GM04503 (cell line): ENCODE measurements around the gene SMAD9.

Experiments
- DNase-seq: peaks from one replicate; pipeline ENCODE4 v3.0.0-alpha.2; 2012; ENCODE audit warnings: low read depth

Gene SMAD9

DNA sequence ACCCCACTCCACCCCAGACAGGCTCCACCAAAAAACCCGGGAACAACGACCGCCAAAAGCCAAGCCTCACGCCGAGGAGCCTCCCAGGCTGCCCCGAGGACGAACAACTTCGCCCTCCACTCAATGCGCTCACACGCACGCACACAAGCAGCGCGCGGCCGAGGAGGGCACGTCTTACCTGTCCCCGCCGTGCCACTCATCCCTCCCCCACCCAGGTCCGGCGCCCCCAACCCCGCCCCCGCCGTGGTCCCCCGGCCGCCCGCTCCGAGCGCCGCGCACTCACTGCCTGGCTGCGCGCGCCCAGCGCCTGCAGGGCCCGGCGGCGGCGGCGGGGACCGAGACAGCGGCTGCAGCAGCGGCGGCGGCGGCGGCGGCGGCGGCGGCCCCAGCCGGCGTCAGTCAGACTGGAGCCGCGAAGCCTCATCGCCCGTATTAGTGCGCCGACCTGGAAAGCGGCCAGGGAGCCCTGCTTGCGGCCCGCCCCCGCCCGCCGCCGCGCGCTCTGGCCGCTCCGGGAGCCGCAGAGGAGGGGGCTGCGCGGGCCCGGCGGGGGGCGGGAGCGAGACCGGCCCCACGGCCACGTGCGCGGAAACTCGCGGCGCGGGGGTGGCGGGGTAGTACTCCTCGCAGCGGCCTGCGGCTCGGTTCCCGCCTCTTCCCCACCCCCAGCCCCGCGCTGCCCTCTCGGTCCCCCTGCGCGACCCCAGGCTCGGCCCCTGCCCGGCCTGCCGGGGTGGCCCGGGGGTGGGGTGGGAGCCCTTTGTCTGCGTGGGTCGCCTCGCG, at the start of gene SMAD9:
Gene SMAD9 (minus strand): TSS at position 406 of the 783 bp plus-strand sequence. CDS start 40,549 bp downstream, outside the sequence.
- DNase-seq = no peak

DNA sequence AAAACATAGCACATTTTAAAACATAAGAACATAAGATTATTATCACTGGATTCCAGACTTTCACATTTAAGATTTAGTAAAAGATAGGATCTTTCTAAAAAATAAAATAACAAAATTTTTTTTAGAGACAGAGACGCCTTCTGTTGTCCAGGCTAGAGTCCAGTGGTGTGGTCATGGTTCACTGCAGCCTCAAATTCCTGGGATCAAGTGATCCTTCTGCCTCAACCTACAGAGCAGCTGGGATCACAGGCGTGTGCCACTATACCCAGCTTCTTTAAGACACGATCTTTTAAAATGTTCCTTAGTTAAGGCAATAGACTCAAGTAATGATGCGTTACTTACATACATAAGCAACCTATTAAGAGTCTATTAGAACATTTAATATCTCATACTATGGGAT, 46.4 kb upstream of the SMAD9 start:
- no peak for DNase-seq

DNA sequence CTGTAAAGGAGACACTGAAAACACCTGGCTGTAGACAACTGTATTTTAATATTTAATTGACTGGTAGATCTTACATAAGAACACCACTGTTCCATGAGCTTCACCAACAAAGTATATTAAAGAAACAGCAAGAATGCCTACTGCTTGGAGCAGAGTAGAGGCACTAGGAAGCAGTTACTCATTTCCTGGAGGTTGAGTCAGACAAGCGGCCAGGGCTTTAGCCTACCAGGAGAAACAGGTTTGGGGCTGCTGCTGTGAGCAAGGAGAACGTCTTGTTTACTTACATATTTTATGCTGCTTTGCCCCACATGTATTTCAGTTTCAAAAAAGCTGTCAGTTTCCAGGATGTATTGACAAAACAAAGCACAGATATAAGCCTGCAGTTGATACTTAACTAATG, 45.7 kb upstream of the SMAD9 start:
- peak; percentile 21 for DNase-seq

DNA sequence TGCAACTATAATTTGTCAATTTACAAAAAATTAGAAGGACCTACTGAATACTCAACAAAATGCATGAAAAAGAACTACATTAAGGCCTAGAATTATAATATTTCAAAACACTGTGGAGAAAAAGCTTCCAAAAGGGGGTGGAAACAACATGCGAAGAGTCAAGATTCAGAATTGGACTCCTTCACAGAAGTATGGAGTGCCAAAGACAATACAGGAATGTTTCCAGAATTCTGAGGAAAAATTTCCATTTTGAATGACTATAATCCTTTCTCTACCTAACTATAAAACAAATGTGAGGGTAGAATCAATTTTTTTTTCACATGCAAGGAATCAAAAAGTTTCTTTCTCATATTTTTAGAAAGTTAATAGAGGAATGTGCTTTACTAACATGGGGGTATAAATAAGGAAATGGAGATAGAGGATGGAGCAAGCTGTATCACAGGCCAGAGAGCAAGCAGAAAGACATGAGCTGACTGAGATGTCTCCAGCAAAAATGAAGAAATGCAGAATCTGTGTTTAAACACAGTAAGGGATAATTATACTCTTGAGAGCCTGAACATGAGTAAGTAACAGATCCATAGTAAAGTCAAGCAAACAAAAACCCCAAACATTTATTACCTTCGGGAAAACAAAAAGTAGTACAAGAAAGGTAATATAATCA, 39.5 kb upstream of the SMAD9 start:
- DNase-seq = no peak

- DNase-seq = no peak
Measured at GRCh38 chr13:36954542-36954941, 34.5 kb upstream of the SMAD9 start.

DNA sequence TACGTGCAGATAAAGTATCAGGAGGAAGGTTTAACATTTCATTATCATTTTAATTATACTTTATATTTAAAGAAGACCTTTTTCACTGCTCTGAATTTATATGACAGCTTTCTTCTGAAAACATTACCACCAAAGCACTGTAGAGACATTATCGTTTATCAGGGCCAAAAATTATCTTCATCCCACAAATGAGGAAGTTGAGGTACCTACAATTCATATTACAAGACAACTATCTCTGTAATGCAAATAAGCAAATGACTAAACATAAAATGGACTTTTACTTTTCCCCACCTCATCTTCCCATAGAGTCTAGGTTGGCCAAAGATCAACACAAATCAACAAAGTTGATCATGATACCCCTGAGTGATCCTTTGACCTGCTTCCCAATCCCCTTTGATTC, 30.9 kb upstream of the SMAD9 start:
- DNase-seq = no peak

DNA sequence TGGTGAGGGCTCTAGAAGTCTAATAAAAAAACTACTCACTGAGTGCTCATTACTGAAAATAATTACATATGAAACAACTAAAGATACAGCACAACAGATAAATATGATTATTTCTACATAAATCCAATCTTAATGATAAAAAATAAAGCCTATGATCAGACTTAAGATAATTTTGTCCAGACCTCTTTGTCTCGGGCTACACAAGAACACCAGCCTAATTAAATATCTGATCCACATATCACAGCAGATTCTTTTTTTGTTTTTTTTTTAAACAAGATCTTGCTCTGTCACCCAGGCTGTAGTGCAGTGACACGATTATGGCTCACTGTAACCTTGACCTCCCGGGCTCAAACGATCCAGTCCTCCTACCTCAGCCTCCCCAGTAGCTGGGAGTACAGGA, 30.3 kb upstream of the SMAD9 start:
- no peak for DNase-seq

GRCh38 chr13:36945078-36945477, 25.0 kb upstream of the SMAD9 start:
- no peak for DNase-seq

DNA sequence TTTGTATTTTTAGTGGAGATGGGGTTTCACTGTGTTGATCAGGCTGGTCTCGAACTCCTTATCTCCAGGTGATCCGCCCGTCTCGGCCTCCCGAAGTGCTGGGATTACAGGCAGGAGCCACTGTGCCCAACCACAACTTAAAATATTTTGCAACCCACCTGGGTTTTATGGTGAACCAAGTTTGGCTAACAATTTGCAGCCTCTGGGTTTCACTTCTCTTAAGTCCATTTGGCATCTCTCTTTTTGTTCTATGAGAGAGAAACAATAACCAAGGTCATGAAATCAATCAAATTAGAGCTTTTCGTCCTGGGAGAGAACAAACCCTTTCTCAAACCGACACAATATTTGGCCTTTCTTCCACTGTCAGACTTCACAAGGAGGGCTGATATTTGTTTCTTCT, 5.6 kb upstream of the SMAD9 start:
- no peak for DNase-seq

DNA sequence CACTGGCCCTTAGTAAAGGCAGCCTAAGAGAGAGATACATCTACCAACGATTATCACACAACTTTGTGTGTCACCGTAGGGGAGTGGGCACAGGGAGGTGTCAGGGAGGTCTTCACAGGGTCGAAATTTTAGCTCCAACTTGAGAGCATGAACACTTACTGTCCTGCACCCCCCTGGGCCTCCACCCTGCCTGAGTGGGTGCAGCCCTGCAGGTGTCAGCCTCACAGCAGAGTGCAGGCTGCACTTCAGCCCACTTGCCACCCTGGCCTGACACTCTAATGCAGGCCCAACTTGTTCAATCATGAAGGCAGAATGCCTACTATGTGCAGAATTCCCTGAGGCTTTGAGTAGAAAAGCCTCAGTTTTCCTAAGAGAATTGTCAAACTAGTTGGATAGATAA, 4.0 kb upstream of the SMAD9 start:
- no peak for DNase-seq

DNA sequence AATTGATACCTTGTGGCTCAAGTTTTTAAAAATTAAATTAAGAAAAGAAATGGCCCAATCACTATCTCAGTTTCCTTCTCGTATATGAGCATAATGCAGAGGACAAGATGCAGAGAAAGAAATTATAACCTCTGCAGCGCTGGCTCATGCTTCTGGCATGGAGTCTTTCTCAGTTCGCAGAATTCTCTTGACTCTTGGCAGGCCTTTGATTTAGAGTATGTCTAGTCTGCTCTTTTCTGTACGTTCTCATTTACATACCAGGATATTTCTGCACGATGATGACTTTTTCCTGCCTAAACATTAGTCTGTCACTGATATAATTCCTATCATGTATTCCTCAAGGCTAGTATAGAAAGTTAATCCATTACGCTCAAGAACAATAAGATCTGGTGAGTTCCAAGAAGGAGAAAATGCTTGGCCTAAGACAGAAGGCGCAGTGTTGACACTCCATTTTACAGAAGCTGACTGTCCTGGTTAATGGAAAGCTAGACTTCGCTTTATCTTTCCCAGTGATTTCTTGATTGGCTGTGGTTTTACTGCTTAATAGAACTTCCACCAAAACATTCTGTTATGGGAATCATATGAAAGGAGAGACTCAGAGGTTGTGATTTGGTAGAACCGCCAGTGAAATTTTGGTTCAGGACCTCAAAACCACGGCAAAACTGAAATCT, 1.7 kb upstream of the SMAD9 start:
- no peak for DNase-seq

DNA sequence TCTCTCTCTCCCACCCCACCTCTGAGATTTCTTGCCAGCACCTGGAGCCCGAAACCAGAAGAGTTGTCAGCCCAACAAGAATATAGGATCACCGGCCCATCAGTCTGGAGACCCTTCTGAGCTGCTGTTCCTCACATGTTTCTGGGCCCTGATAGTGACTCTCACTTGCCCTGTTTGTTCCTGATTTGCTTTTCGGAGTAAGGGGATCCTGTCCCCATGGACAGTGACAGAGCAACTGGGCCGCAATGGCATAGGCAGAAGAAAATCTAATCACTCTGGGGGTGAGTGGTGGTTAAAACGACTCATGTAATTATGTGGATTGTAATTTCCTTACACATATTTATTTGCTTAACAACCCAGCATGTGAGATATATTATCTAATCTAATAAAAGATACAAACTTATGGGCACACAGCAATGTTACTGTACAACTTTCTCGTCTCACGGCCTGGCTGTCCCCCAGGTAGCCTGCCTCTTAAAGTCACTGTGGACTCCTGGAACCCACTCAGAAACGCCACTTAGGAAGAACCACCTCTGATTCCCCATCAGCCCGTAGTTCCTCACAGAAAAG, 663 bp upstream of the SMAD9 start:
- DNase-seq = no peak

- DNase-seq = no peak
Measured at GRCh38 chr13:36919171-36919832, 736 bp downstream of the SMAD9 start.

DNA sequence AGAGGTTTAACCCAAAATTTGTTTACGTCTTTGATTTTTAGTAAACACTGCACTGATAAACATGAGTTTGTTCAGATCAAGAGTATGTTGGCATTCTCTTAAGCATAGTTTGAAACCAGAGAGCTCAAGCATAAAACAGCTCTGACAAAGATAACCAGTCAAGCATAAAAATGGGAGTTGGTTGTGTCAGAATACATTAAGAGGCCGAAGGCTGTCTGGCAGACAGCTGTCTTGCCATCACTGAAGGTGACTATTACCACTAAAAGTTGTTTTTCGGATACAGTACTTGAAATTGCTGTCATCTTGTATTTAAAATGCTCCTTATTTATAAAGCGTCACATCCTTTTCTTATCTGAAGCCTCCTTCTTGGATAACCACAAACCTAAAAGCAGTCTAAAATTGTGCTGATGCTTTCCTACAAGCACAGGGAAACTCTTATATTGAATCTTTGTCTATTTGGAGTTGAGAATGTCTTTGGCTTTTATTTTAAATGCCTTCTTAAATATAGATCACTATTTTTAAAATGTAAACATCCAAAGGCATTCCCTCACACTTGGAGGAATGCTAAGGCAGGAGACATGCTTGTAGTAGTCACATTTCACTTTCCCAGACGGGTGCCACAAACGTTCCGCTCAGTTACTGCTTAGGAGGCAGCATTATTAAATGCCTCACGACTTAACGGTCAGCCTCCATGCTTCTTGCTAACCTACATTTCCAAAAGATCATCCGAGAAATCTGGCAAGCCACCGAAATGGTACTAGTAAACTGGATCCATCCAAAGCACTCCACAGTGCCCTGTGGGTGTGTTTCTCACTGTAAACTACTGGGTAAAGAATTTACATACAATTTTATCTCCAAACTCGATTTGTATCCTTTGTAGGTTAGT, 1.5 kb downstream of the SMAD9 start:
- no peak for DNase-seq

DNA sequence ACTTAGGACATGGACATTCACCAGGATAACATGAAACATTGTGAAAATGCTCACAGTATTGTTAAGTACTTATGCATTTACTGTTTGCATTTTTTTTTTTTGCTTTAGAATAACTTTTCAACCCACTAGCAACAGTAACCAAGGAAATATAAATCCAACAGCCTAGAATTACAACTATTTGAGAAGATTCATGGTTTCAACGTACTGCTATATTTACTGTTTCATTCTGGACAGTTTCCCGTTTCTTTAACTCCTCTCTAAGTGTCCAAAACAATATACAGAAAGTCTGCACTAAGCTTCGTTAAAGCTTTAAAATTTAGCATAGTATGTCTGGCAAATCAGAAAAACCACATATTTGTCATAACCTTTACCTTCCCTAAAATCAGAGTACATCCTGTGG, 2.7 kb downstream of the SMAD9 start:
- DNase-seq = no peak

- DNase-seq = no peak
Measured at GRCh38 chr13:36915896-36916640, 4.0 kb downstream of the SMAD9 start.

- DNase-seq = no peak
Measured at GRCh38 chr13:36915106-36915505, 4.9 kb downstream of the SMAD9 start.

DNA sequence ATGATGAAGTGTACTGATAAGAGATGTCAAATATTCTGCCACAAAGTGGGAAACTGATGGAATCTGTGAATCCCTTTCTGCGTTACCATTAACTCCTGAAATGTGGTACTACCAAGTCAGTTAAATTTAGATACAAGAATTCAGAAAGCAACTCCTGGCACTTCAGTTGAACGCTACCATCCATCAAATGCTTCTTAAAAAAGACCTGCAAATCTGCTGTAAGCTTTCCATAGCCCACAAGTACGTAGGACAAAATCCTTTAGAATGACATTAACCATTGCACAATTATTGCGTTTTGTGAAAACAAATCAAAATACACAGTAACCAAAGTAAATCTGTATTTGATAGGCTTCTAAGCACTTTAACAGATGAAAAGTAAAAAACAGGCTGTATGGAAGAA, 5.4 kb downstream of the SMAD9 start:
- DNase-seq = no peak

GRCh38 chr13:36913463-36913862, 6.6 kb downstream of the SMAD9 start:
- no peak for DNase-seq

DNA sequence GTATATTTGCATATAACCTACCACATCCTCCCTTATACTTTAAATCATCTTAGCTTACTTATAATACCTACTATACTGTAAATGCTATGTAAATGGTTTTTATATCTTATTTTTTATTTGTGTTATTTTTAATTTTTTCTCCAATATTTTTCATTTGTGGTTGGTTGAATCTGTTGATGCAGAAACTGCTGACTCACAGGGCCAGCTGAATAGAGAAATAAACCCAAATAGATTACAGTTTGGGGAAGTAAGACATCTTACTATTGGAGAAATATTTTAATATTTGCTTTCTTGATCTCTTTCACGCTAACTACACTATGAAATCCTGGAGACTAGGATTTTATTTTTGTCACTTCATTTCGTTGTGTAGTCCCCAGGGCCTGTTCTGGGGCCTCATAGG, 7.1 kb downstream of the SMAD9 start:
- no peak for DNase-seq

DNA sequence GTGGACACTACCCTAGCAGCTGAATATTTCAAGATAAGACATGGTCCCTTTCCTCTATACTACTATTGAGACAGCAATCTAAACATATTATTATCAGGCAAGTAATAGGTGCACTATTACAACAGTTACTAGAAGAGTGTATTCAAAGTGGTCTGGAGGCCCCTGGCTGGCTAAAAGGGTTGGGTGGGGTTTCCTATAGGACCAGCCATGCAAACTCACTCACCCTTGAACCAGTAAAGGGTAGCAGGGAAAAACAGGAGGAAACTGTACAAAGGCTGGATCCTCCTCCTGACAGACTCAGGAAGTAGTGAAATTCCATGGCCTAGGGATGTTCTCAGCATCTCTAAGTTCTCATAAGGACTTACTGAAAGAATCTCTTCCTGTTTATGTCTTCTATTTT, 7.7 kb downstream of the SMAD9 start:
- no peak for DNase-seq
